WTC11 (cell line): Measurements from ENCODE around the gene GRM7. TPM values are rescaled to one million over a fixed set of nuclear protein-coding genes. Genes with fewer than 3 reads are reported as not detected.

ENCODE experiments used
- ATAC-seq: fragments of 200-7000 bp; cut with Tn5 transposase; 2 replicates; pipeline ENCODE4 v1.10.0; 2021; ENCODE audit warnings: mild to moderate bottlenecking, moderate library complexity
- CTCF ChIA-PET: fragments of 300-600 bp; sonication (Branson Sonifier 250); formaldehyde crosslinking; loops from one replicate; lab custom pipeline; 2021; ENCODE audit warnings: antibody characterized with exemption; lab: Charles Lee
- POLR2A ChIA-PET: fragments of 350-600 bp; sonication (Branson Sonifier 250); formaldehyde crosslinking; loops from one replicate; lab custom pipeline; 2021; ENCODE audit warnings: antibody characterized with exemption; lab: Charles Lee
- DNase-seq: peaks from one replicate; pipeline ENCODE4 v3.0.0; 2021; ENCODE audit warnings: low spot score
- H3K27ac Mint-ChIP-seq: 2 replicates; pipeline ENCODE4 v1.8.0; 2021; ENCODE audit warnings: mixed read lengths
- H3K27me3 Mint-ChIP-seq: 2 replicates; pipeline ENCODE4 v1.8.0; 2021; ENCODE audit warnings: low read depth, mild to moderate bottlenecking, moderate library complexity, mixed read lengths
- H3K36me3 Mint-ChIP-seq: 2 replicates; pipeline ENCODE4 v1.8.0; 2021; ENCODE audit warnings: mixed read lengths
- H3K4me1 Mint-ChIP-seq: 2 replicates; pipeline ENCODE4 v1.8.0; 2022; ENCODE audit warnings: mixed read lengths
- H3K4me3 Mint-ChIP-seq: 2 replicates; pipeline ENCODE4 v1.8.0; 2021; ENCODE audit warnings: mild to moderate bottlenecking, moderate library complexity, mixed read lengths
- H3K9me3 Mint-ChIP-seq: 2 replicates; pipeline ENCODE4 v1.8.0; 2021; ENCODE audit warnings: mixed read lengths
- CREM ChIP-seq: sonication (generic); formaldehyde crosslinking; IDR thresholded peaks from 2 replicates; pipeline ENCODE4 v1.8.1; 2022; ENCODE audit warnings: mild to moderate bottlenecking, missing genetic modification reagents, moderate library complexity
- ELF4 ChIP-seq: sonication (generic); formaldehyde crosslinking; IDR thresholded peaks from 2 replicates; pipeline ENCODE4 v1.8.1; 2022; ENCODE audit warnings: low read depth, mild to moderate bottlenecking, moderate library complexity, missing genetic modification reagents
- ETV6 ChIP-seq: sonication (generic); formaldehyde crosslinking; IDR thresholded peaks from 2 replicates; pipeline ENCODE4 v1.8.1; 2022; ENCODE audit warnings: mild to moderate bottlenecking, missing genetic modification reagents
- JUN ChIP-seq: sonication (generic); formaldehyde crosslinking; IDR thresholded peaks from 2 replicates; pipeline ENCODE4 v1.8.0; 2023; ENCODE audit warnings: mild to moderate bottlenecking, missing genetic modification reagents
- SMAD4 ChIP-seq: sonication (generic); formaldehyde crosslinking; IDR thresholded peaks from 2 replicates; pipeline ENCODE4 v1.8.0; 2022; ENCODE audit warnings: mild to moderate bottlenecking, missing genetic modification reagents
- SP1 ChIP-seq: sonication (generic); formaldehyde crosslinking; conservative IDR thresholded peaks from 2 replicates; pipeline ENCODE4 v1.8.1; 2022; ENCODE audit warnings: missing genetic modification reagents
- TEAD4 ChIP-seq: sonication (generic); formaldehyde crosslinking; IDR thresholded peaks from 2 replicates; pipeline ENCODE4 v1.8.0; 2022; ENCODE audit warnings: mild to moderate bottlenecking, missing genetic modification reagents
- TP53 ChIP-seq: sonication (generic); formaldehyde crosslinking; IDR thresholded peaks from 2 replicates; pipeline ENCODE4 v1.8.1; 2023; ENCODE audit warnings: mild to moderate bottlenecking, missing genetic modification reagents
- ZNF121 ChIP-seq: sonication (generic); formaldehyde crosslinking; IDR thresholded peaks from 2 replicates; pipeline ENCODE4 v1.8.0; 2023; ENCODE audit warnings: missing genetic modification reagents
- ZNF396 ChIP-seq: fragments of 250-450 bp; sonication (Bioruptor Pico); IDR thresholded peaks from 2 replicates; pipeline ENCODE4 v1.8.0; 2021; ENCODE audit warnings: mild to moderate bottlenecking, moderate library complexity, borderline replicate concordance
- ZNF671 ChIP-seq: fragments of 250-450 bp; sonication (Bioruptor Pico); IDR thresholded peaks from 2 replicates; pipeline ENCODE4 v1.8.0; 2021; ENCODE audit warnings: mild to moderate bottlenecking
- total RNA-seq: library from RNA; stranded (reverse); gene quantifications from 3 replicates; pipeline ENCODE4 v1.2.3, GENCODE V29; 2021
- TF ChIP-seq, protein P1 (sequence below): sonication (generic); formaldehyde crosslinking; IDR thresholded peaks from 2 replicates; pipeline ENCODE4 v1.8.1; 2023; ENCODE audit warnings: mild to moderate bottlenecking, missing genetic modification reagents, moderate library complexity
- TF ChIP-seq, protein P2 (sequence below): sonication (generic); formaldehyde crosslinking; IDR thresholded peaks from 2 replicates; pipeline ENCODE4 v1.8.0; 2023; ENCODE audit warnings: missing genetic modification reagents, mild to moderate bottlenecking, borderline replicate concordance
- TF ChIP-seq, protein P3 (sequence below): fragments of 200-600 bp; IDR thresholded peaks from 2 replicates; pipeline ENCODE4 v1.8.0; 2022; ENCODE audit warnings: antibody characterized with exemption
- TF ChIP-seq, protein P4 (sequence below): fragments of 250-450 bp; sonication (Bioruptor Pico); conservative IDR thresholded peaks from 2 replicates; pipeline ENCODE4 v1.9.0; 2021; ENCODE audit warnings: mild to moderate bottlenecking
- TF ChIP-seq, protein P5 (sequence below): fragments of 250-450 bp; sonication (Bioruptor Pico); IDR thresholded peaks from 2 replicates; pipeline ENCODE4 v1.9.0; 2021; ENCODE audit warnings: mild to moderate bottlenecking, borderline replicate concordance
- TF ChIP-seq, protein P6 (sequence below): sonication (generic); formaldehyde crosslinking; IDR thresholded peaks from 2 replicates; pipeline ENCODE4 v1.8.0; 2023; ENCODE audit warnings: missing genetic modification reagents

GRM7 gene
- total RNA-seq, 1 experiment from 2014 or later: 0.42 TPM

DNA sequence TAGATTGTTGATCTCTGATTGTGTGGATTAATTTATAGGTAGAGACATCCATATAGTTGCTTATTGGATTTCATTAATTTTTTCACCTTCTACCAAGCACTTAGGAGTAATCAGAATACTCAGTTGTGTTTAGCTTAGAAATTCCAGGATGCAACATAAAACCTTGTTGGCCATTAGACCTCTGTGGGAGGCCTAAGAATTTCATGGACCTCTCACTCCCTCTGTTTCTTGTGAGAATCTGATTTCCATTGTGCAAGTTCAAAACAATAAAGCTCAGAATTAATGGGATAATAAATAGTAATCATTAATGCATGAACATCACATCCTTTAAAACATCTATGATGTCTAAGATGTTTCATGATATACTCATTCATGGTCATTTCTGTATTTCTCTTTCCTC lies 332.4 kb downstream of the GRM7 start:
- Mint-ChIP-seq H3K27ac (no peak overlapping the region), H3K4me3 (no peak overlapping the region), H3K4me1 (no peaks in the 10 kb centered on the region), H3K9me3 (peaks cover 34% of the 10 kb centered on the region), H3K27me3 (no peaks in the 10 kb centered on the region; the same call in 1 of the 2 replicates)
- ATAC-seq (no peak), DNase-seq (no peak)
- POLR2A ChIA-PET: no interaction called here
- TF ChIP-seq TEAD4 (CRISPR knock-in tag) (no peak), ZNF121 (CRISPR knock-in tag) (no peak), SMAD4 (CRISPR knock-in tag) (no peak), ELF4 (CRISPR knock-in tag) (no peak), JUN (CRISPR knock-in tag) (no peak), ZNF396 (CRISPR knock-in tag) (no peak)
- TF ChIP-seq, protein P1, sequence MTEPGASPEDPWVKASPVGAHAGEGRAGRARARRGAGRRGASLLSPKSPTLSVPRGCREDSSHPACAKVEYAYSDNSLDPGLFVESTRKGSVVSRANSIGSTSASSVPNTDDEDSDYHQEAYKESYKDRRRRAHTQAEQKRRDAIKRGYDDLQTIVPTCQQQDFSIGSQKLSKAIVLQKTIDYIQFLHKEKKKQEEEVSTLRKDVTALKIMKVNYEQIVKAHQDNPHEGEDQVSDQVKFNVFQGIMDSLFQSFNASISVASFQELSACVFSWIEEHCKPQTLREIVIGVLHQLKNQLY: no peak
- TF ChIP-seq, protein P2, sequence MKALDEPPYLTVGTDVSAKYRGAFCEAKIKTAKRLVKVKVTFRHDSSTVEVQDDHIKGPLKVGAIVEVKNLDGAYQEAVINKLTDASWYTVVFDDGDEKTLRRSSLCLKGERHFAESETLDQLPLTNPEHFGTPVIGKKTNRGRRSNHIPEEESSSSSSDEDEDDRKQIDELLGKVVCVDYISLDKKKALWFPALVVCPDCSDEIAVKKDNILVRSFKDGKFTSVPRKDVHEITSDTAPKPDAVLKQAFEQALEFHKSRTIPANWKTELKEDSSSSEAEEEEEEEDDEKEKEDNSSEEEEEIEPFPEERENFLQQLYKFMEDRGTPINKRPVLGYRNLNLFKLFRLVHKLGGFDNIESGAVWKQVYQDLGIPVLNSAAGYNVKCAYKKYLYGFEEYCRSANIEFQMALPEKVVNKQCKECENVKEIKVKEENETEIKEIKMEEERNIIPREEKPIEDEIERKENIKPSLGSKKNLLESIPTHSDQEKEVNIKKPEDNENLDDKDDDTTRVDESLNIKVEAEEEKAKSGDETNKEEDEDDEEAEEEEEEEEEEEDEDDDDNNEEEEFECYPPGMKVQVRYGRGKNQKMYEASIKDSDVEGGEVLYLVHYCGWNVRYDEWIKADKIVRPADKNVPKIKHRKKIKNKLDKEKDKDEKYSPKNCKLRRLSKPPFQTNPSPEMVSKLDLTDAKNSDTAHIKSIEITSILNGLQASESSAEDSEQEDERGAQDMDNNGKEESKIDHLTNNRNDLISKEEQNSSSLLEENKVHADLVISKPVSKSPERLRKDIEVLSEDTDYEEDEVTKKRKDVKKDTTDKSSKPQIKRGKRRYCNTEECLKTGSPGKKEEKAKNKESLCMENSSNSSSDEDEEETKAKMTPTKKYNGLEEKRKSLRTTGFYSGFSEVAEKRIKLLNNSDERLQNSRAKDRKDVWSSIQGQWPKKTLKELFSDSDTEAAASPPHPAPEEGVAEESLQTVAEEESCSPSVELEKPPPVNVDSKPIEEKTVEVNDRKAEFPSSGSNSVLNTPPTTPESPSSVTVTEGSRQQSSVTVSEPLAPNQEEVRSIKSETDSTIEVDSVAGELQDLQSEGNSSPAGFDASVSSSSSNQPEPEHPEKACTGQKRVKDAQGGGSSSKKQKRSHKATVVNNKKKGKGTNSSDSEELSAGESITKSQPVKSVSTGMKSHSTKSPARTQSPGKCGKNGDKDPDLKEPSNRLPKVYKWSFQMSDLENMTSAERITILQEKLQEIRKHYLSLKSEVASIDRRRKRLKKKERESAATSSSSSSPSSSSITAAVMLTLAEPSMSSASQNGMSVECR (CRISPR knock-in tag): no peak
- TF ChIP-seq, protein P3, sequence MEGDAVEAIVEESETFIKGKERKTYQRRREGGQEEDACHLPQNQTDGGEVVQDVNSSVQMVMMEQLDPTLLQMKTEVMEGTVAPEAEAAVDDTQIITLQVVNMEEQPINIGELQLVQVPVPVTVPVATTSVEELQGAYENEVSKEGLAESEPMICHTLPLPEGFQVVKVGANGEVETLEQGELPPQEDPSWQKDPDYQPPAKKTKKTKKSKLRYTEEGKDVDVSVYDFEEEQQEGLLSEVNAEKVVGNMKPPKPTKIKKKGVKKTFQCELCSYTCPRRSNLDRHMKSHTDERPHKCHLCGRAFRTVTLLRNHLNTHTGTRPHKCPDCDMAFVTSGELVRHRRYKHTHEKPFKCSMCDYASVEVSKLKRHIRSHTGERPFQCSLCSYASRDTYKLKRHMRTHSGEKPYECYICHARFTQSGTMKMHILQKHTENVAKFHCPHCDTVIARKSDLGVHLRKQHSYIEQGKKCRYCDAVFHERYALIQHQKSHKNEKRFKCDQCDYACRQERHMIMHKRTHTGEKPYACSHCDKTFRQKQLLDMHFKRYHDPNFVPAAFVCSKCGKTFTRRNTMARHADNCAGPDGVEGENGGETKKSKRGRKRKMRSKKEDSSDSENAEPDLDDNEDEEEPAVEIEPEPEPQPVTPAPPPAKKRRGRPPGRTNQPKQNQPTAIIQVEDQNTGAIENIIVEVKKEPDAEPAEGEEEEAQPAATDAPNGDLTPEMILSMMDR: no peak
- TF ChIP-seq, all 79 proteins: peak for 0
- H3K36me3 Mint-ChIP-seq: no peaks in the 10 kb centered on the region; the same call in 1 of the 2 replicates
- CTCF ChIA-PET: no interaction called here

DNA sequence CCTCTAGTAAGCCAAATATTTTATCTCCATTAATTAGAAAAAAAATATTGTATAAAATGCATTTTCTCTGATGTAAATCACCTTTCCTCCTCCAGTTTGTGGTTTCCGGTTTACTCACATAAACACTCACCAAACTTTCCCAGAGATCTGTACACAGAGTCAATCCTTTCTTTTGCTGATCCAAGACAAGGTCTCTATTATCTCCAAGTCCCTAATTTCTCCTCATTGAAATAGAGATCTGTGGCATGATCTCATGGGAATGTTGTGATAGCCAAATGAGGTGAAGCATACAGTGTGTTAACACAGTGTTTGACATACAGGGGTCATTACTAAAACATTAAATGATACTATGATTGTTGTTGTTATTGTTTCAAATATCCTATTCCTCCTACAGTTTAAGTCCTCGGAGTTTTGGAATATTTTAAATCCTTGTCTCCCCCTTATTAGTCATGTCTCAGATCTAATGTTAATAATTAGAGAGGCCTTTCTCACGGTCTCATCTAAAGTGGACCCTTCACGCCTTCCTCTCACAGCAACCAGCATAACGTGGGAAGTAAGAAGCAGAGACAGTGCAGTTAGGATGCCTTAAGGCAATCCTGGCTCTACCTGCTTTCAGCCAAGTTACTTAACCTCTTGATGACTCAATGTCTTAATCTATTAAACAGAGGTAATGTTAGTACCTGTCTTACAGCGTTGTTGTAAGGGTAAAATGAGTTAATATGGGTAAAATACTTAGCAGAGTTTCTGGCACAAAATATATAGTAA lies 333.3 kb downstream of the GRM7 start:
- ATAC-seq: no peak
- peaks cover 35% of the 10 kb centered on the region for H3K9me3 Mint-ChIP-seq
- H3K36me3 Mint-ChIP-seq: no peaks in the 10 kb centered on the region; the same call in 1 of the 2 replicates
- no peaks in the 10 kb centered on the region for H3K4me1 Mint-ChIP-seq
- H3K4me3 Mint-ChIP-seq: no peak overlapping the region
- POLR2A ChIA-PET: no interaction called here
- DNase-seq: no peak
- no peak overlapping the region for H3K27ac Mint-ChIP-seq
- H3K27me3 Mint-ChIP-seq: no peaks in the 10 kb centered on the region; the same call in 1 of the 2 replicates
- CTCF ChIA-PET: no interaction called here
- TF ChIP-seq, protein P4, sequence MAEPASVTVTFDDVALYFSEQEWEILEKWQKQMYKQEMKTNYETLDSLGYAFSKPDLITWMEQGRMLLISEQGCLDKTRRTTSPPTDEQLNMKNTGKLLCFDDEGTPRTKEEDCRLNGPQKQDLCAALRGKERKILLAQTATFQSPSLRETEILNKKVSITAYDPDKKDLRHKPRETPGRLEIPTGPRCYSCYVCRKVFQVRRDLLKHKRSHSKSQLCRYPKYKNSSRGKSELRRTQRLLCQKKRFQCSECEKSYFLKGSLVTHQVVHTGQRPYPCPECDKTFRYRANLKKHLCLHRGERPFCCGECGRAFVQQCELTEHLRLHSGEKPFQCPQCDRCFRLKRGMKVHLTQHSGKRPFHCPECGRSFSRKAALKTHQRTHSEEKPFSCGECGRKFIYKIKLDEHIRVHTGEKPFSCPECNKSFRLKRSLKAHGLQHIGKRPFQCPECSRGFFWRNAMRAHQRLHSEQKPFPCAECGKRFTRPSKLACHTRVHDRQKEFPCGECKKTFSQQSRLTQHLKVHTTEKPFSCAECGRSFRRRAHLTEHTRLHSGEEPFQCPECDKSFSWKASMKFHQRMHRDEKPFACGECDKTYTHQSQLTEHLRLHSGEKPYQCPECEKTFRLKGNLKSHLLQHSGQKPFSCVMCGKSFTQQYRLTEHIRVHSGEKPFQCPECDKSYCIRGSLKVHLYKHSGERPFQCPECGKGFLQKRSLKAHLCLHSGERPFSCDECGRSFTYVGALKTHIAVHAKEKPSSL (CRISPR knock-in tag): no peak
- no peak for TF ChIP-seq ZNF671 (CRISPR knock-in tag)
- TF ChIP-seq CREM: no peak
- no peak for TF ChIP-seq SMAD4 (CRISPR knock-in tag)
- TF ChIP-seq ETV6 (CRISPR knock-in tag): no peak
- TF ChIP-seq SP1 (CRISPR knock-in tag): no peak
- TF ChIP-seq, protein P5, sequence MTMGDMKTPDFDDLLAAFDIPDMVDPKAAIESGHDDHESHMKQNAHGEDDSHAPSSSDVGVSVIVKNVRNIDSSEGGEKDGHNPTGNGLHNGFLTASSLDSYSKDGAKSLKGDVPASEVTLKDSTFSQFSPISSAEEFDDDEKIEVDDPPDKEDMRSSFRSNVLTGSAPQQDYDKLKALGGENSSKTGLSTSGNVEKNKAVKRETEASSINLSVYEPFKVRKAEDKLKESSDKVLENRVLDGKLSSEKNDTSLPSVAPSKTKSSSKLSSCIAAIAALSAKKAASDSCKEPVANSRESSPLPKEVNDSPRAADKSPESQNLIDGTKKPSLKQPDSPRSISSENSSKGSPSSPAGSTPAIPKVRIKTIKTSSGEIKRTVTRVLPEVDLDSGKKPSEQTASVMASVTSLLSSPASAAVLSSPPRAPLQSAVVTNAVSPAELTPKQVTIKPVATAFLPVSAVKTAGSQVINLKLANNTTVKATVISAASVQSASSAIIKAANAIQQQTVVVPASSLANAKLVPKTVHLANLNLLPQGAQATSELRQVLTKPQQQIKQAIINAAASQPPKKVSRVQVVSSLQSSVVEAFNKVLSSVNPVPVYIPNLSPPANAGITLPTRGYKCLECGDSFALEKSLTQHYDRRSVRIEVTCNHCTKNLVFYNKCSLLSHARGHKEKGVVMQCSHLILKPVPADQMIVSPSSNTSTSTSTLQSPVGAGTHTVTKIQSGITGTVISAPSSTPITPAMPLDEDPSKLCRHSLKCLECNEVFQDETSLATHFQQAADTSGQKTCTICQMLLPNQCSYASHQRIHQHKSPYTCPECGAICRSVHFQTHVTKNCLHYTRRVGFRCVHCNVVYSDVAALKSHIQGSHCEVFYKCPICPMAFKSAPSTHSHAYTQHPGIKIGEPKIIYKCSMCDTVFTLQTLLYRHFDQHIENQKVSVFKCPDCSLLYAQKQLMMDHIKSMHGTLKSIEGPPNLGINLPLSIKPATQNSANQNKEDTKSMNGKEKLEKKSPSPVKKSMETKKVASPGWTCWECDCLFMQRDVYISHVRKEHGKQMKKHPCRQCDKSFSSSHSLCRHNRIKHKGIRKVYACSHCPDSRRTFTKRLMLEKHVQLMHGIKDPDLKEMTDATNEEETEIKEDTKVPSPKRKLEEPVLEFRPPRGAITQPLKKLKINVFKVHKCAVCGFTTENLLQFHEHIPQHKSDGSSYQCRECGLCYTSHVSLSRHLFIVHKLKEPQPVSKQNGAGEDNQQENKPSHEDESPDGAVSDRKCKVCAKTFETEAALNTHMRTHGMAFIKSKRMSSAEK (CRISPR knock-in tag): no peak
- no peak for TF ChIP-seq TP53 (CRISPR knock-in tag)
- TF ChIP-seq ZNF121 (CRISPR knock-in tag): no peak
- TF ChIP-seq, protein P6, sequence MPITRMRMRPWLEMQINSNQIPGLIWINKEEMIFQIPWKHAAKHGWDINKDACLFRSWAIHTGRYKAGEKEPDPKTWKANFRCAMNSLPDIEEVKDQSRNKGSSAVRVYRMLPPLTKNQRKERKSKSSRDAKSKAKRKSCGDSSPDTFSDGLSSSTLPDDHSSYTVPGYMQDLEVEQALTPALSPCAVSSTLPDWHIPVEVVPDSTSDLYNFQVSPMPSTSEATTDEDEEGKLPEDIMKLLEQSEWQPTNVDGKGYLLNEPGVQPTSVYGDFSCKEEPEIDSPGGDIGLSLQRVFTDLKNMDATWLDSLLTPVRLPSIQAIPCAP: no peak
